ENCODE results near the gene TSPAN10. TPM values are rescaled to one million over a fixed set of nuclear protein-coding genes. Genes with fewer than 3 reads are reported as not detected.

Gene TSPAN10
- total and polyA plus RNA-seq, 2 of the 13 experiments (the other 11 are each of a cell fraction or from before 2014, with no cell fraction given): 0.54 to 0.75 TPM

- TF ChIP-seq TERF1 (CRISPR knock-in tag; IDR thresholded peaks at IDR 0.05) (no peak), ZNF788 (CRISPR knock-in tag; IDR thresholded peaks at IDR 0.05; ENCODE audit: borderline replicate concordance) (no peak), ZSCAN9 (CRISPR knock-in tag; IDR thresholded peaks at IDR 0.05; ENCODE audit: borderline replicate concordance) (no peak; the same call in 1 of the 2 replicates), HNRNPL (IDR thresholded peaks at IDR 0.05; ENCODE audit: low read depth, low read length) (0 out of 2 replicates have a peak, but pooled peaks have one; percentile 54), DR1 (CRISPR knock-in tag; IDR thresholded peaks at IDR 0.05) (peak; percentile 80), NFYB (CRISPR knock-in tag; IDR thresholded peaks at IDR 0.05) (peak; percentile 99), ZNF44 (CRISPR knock-in tag; IDR thresholded peaks at IDR 0.05) (peak; percentile 87; the same call in 1 of the 2 replicates), ZBTB7B (CRISPR knock-in tag; IDR thresholded peaks at IDR 0.05) (peak; percentile 78; the same call in 1 of the 2 replicates), SNAPC2 (CRISPR knock-in tag; IDR thresholded peaks at IDR 0.05) (no peak), CREB1 (IDR thresholded peaks at IDR 0.05) (peak; percentile 85), CREB1 (CRISPR knock-in tag; IDR thresholded peaks at IDR 0.05) (peak; percentile 87)
- TF ChIP-seq, protein P1, sequence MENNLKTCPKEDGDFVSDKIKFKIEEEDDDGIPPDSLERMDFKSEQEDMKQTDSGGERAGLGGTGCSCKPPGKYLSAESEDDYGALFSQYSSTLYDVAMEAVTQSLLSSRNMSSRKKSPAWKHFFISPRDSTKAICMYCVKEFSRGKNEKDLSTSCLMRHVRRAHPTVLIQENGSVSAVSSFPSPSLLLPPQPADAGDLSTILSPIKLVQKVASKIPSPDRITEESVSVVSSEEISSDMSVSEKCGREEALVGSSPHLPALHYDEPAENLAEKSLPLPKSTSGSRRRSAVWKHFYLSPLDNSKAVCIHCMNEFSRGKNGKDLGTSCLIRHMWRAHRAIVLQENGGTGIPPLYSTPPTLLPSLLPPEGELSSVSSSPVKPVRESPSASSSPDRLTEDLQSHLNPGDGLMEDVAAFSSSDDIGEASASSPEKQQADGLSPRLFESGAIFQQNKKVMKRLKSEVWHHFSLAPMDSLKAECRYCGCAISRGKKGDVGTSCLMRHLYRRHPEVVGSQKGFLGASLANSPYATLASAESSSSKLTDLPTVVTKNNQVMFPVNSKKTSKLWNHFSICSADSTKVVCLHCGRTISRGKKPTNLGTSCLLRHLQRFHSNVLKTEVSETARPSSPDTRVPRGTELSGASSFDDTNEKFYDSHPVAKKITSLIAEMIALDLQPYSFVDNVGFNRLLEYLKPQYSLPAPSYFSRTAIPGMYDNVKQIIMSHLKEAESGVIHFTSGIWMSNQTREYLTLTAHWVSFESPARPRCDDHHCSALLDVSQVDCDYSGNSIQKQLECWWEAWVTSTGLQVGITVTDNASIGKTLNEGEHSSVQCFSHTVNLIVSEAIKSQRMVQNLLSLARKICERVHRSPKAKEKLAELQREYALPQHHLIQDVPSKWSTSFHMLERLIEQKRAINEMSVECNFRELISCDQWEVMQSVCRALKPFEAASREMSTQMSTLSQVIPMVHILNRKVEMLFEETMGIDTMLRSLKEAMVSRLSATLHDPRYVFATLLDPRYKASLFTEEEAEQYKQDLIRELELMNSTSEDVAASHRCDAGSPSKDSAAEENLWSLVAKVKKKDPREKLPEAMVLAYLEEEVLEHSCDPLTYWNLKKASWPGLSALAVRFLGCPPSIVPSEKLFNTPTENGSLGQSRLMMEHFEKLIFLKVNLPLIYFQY (CRISPR knock-in tag; IDR thresholded peaks at IDR 0.05; ENCODE audit: borderline replicate concordance): peak; percentile 24; the same call in 1 of the 2 replicates
- TF ChIP-seq, protein P2, sequence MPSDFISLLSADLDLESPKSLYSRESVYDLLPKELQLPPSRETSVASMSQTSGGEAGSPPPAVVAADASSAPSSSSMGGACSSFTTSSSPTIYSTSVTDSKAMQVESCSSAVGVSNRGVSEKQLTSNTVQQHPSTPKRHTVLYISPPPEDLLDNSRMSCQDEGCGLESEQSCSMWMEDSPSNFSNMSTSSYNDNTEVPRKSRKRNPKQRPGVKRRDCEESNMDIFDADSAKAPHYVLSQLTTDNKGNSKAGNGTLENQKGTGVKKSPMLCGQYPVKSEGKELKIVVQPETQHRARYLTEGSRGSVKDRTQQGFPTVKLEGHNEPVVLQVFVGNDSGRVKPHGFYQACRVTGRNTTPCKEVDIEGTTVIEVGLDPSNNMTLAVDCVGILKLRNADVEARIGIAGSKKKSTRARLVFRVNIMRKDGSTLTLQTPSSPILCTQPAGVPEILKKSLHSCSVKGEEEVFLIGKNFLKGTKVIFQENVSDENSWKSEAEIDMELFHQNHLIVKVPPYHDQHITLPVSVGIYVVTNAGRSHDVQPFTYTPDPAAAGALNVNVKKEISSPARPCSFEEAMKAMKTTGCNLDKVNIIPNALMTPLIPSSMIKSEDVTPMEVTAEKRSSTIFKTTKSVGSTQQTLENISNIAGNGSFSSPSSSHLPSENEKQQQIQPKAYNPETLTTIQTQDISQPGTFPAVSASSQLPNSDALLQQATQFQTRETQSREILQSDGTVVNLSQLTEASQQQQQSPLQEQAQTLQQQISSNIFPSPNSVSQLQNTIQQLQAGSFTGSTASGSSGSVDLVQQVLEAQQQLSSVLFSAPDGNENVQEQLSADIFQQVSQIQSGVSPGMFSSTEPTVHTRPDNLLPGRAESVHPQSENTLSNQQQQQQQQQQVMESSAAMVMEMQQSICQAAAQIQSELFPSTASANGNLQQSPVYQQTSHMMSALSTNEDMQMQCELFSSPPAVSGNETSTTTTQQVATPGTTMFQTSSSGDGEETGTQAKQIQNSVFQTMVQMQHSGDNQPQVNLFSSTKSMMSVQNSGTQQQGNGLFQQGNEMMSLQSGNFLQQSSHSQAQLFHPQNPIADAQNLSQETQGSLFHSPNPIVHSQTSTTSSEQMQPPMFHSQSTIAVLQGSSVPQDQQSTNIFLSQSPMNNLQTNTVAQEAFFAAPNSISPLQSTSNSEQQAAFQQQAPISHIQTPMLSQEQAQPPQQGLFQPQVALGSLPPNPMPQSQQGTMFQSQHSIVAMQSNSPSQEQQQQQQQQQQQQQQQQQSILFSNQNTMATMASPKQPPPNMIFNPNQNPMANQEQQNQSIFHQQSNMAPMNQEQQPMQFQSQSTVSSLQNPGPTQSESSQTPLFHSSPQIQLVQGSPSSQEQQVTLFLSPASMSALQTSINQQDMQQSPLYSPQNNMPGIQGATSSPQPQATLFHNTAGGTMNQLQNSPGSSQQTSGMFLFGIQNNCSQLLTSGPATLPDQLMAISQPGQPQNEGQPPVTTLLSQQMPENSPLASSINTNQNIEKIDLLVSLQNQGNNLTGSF (CRISPR knock-in tag; IDR thresholded peaks at IDR 0.05): peak; percentile 85
- TF ChIP-seq, protein P3, sequence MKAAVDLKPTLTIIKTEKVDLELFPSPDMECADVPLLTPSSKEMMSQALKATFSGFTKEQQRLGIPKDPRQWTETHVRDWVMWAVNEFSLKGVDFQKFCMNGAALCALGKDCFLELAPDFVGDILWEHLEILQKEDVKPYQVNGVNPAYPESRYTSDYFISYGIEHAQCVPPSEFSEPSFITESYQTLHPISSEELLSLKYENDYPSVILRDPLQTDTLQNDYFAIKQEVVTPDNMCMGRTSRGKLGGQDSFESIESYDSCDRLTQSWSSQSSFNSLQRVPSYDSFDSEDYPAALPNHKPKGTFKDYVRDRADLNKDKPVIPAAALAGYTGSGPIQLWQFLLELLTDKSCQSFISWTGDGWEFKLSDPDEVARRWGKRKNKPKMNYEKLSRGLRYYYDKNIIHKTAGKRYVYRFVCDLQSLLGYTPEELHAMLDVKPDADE (CRISPR knock-in tag; IDR thresholded peaks at IDR 0.05): peak; percentile 60; the same call in 1 of the 2 replicates
- TF ChIP-seq, protein P4, sequence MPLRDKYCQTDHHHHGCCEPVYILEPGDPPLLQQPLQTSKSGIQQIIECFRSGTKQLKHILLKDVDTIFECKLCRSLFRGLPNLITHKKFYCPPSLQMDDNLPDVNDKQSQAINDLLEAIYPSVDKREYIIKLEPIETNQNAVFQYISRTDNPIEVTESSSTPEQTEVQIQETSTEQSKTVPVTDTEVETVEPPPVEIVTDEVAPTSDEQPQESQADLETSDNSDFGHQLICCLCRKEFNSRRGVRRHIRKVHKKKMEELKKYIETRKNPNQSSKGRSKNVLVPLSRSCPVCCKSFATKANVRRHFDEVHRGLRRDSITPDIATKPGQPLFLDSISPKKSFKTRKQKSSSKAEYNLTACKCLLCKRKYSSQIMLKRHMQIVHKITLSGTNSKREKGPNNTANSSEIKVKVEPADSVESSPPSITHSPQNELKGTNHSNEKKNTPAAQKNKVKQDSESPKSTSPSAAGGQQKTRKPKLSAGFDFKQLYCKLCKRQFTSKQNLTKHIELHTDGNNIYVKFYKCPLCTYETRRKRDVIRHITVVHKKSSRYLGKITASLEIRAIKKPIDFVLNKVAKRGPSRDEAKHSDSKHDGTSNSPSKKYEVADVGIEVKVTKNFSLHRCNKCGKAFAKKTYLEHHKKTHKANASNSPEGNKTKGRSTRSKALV (CRISPR knock-in tag; IDR thresholded peaks at IDR 0.05): no peak
These were observed 46.8 kb downstream of the TSPAN10 start, which contains the start of the genes ARL16 and HGS (continued) for GRCh38 chr17:81683584-81684441.

Measured in HepG2 (cell line).